Ascending aorta (tissue), 2 donors: Measurements from ENCODE around the gene UBALD2. TPM values are rescaled to one million over a fixed set of nuclear protein-coding genes. Genes with fewer than 3 reads are reported as not detected.

Experiments used
- DNase-seq, 2 donors: peaks; one replicate each; pipeline ENCODE4 v3.0.0-alpha.2; 2019; ENCODE audit warnings: low spot score in 2 of 2
- H3K27ac ChIP-seq, 2 donors: fragments of 200-600 bp; sonication (generic); one replicate each; pipeline ENCODE4 v1.5.1; 2016 to 2017; ENCODE audit warnings: mild to moderate bottlenecking in 1 of 2
- H3K27me3 ChIP-seq: fragments of 200-600 bp; sonication (generic); one replicate; pipeline ENCODE4 v1.5.1; 2017
- H3K36me3 ChIP-seq, 2 donors: fragments of 200-600 bp; sonication (generic); one replicate each; pipeline ENCODE4 v1.5.1; 2016
- H3K4me1 ChIP-seq, 2 donors: fragments of 200-600 bp; sonication (generic); one replicate each; pipeline ENCODE4 v1.5.1; 2016 to 2017; ENCODE audit warnings: mild to moderate bottlenecking in 1 of 2
- H3K4me3 ChIP-seq, 2 donors: fragments of 200-600 bp; sonication (generic); one replicate each; pipeline ENCODE4 v1.5.1; 2016 to 2017; ENCODE audit warnings: mild to moderate bottlenecking in 1 of 2
- H3K9me3 ChIP-seq, 2 donors: fragments of 200-600 bp; sonication (generic); one replicate each; pipeline ENCODE4 v1.5.1; 2016
- CTCF ChIP-seq, 3 experiments: fragments of 200-600 bp in 2 of 3; fragments of 450-650 bp in 1 of 3; sonication (generic) in 2 of 3; IDR thresholded peaks; one replicate each; pipeline ENCODE4 v1.5.1; 2016 to 2019; ENCODE audit warnings: antibody characterized with exemption in 3 of 3, mild to moderate bottlenecking in 1 of 3, moderate library complexity in 1 of 3
- intact Hi-C: fragments of 100-400 bp; cut with DNase I; formaldehyde crosslinking; loops from one replicate; pipeline ENCODE4 v1.15.1; 2023
- total RNA-seq: library from RNA; depleted of rRNA; stranded (reverse); fragments of >200 nt; gene quantifications from one replicate; pipeline ENCODE4 v1.1.0, GENCODE V29; 2016

The UBALD2 gene
- total RNA-seq, 1 donor from 2014 or later, result 15.9 TPM

GRCh38 chr17:76237859-76238313 is 27.3 kb upstream of the UBALD2 start:
- Histone ChIP-seq H3K9me3 (no peaks in the 10 kb centered on the region), H3K4me1 (peaks cover 3 to 11% of the 10 kb centered on the region in 2 donors), H3K27ac (no peak overlapping the region), H3K27me3 (no peaks in the 10 kb centered on the region), H3K4me3 (no peak overlapping the region), H3K36me3 (no peaks in the 10 kb centered on the region)
- intact Hi-C loops, result no loop called here
- no peak for TF ChIP-seq CTCF (IDR thresholded peaks at IDR 0.05)
- DNase-seq, result no peak

GRCh38 chr17:76238847-76239537 is 26.2 kb upstream of the UBALD2 start:
- TF ChIP-seq CTCF (IDR thresholded peaks at IDR 0.05), result no peak
- no peak overlapping the region for H3K27ac ChIP-seq
- no peaks in the 10 kb centered on the region for H3K9me3 ChIP-seq
- peaks cover 3 to 11% of the 10 kb centered on the region in 2 donors for H3K4me1 ChIP-seq
- H3K27me3 ChIP-seq, result no peaks in the 10 kb centered on the region
- DNase-seq, result no peak
- H3K4me3 ChIP-seq, result peak overlapping the region; percentile 59 to 78
- H3K36me3 ChIP-seq, result no peaks in the 10 kb centered on the region
- intact Hi-C loops, result no loop called here

GRCh38 chr17:76239538-76240274 is 25.4 kb upstream of the UBALD2 start:
- H3K27ac ChIP-seq, result peak overlapping the region in 1 of 2 donors; percentile 20
- H3K36me3 ChIP-seq, result no peaks in the 10 kb centered on the region
- intact Hi-C loops, result loop anchor here (2.0 to 5.0 kb wide), 2 partner anchors 25 to 38 kb away; partner anchors contain the start of gene UBALD2
- peak overlapping the region; percentile 59 to 78 for H3K4me3 ChIP-seq
- H3K4me1 ChIP-seq, result peaks cover 3 to 11% of the 10 kb centered on the region in 2 donors
- no peak for DNase-seq
- TF ChIP-seq CTCF (IDR thresholded peaks at IDR 0.05), result no peak
- no peaks in the 10 kb centered on the region for H3K27me3 ChIP-seq
- no peaks in the 10 kb centered on the region for H3K9me3 ChIP-seq

GRCh38 chr17:76240461-76241203 is 24.5 kb upstream of the UBALD2 start, which contains the start of gene RNF157:
Gene RNF157, minus strand, starts transcription at chr17:76240493. Its CDS starts 253 bp downstream, at chr17:76240240.
- H3K36me3 ChIP-seq, result no peaks in the 10 kb centered on the region
- TF ChIP-seq CTCF (IDR thresholded peaks at IDR 0.05), result no peak
- H3K4me1 ChIP-seq, result peaks cover 3 to 11% of the 10 kb centered on the region in 2 donors
- H3K27ac ChIP-seq, result peak within 1 kb of the TSS in 1 of 2 donors; percentile 20
- peak within 1 kb of the TSS; percentile 59 to 80 for H3K4me3 ChIP-seq
- H3K9me3 ChIP-seq, result no peaks in the 10 kb centered on the region
- intact Hi-C loops, result loop anchor here (2.0 to 5.0 kb wide), 2 partner anchors 24 to 37 kb away; partner anchors contain the start of gene UBALD2
- peak in 1 of 2 donors; percentile 76 for DNase-seq
- H3K27me3 ChIP-seq, result no peaks in the 10 kb centered on the region

- TF ChIP-seq CTCF (IDR thresholded peaks at IDR 0.05), result no peak
- no peak for DNase-seq
- no peak overlapping the region for H3K27ac ChIP-seq
- intact Hi-C loops, result loop anchor here (2.0 to 5.0 kb wide), 2 partner anchors 24 to 36 kb away; partner anchors contain the start of gene UBALD2
- H3K9me3 ChIP-seq, result no peaks in the 10 kb centered on the region
- H3K4me3 ChIP-seq, result peak overlapping the region; percentile 59 to 80
- H3K36me3 ChIP-seq, result no peaks in the 10 kb centered on the region
- H3K4me1 ChIP-seq, result peaks cover 3 to 11% of the 10 kb centered on the region in 2 donors
- no peaks in the 10 kb centered on the region for H3K27me3 ChIP-seq
Measured at GRCh38 chr17:76241204-76241538, 24.0 kb upstream of the UBALD2 start.
